Endothelial cell of umbilical vein (primary cell): ENCODE data around the gene RCOR3.

Source experiments
- CTCF ChIP-seq, 2 donors: IDR thresholded peaks; 1 replicate in 1 of 2; 2 replicates in 1 of 2; pipeline ENCODE4 v1.5.1; 2011; ENCODE audit warnings: low read length in 2 of 2, mild to moderate bottlenecking in 2 of 2, moderate library complexity in 2 of 2, control low read depth in 1 of 2, inconsistent platforms in 1 of 2, low read depth in 1 of 2; ENCODE audit not compliant: insufficient read depth in 1 of 2; ENCODE audit errors: extremely low read depth in 1 of 2
- EZH2 ChIP-seq: IDR thresholded peaks from 2 replicates; pipeline ENCODE4 v1.6.1; 2012; ENCODE audit warnings: borderline replicate concordance, low read depth, mild to moderate bottlenecking, moderate library complexity, low read length, inconsistent platforms; ENCODE audit not compliant: severe bottlenecking
- FOS ChIP-seq: IDR thresholded peaks from 2 replicates; pipeline ENCODE4 v1.6.1; 2011; ENCODE audit warnings: mild to moderate bottlenecking, low read length, moderate library complexity, borderline replicate concordance; ENCODE audit not compliant: insufficient read depth
- JUN ChIP-seq: IDR thresholded peaks from 2 replicates; pipeline ENCODE4 v1.6.1; 2011; ENCODE audit warnings: borderline replicate concordance, low read depth; ENCODE audit not compliant: insufficient read length, insufficient read depth
- MYC ChIP-seq: IDR thresholded peaks from one replicate; pipeline ENCODE4 v1.6.1; 2011; ENCODE audit warnings: mild to moderate bottlenecking, low read depth, low read length
- POLR2A ChIP-seq: IDR thresholded peaks from 2 replicates; pipeline ENCODE4 v1.6.1; 2012; ENCODE audit warnings: low read depth, mild to moderate bottlenecking, control low read depth, low read length
- POLR2AphosphoS5 ChIP-seq: IDR thresholded peaks from 2 replicates; pipeline ENCODE4 v1.6.1; 2012; ENCODE audit warnings: low read depth, mild to moderate bottlenecking, control low read depth, low read length, moderate library complexity; ENCODE audit not compliant: insufficient read depth

GRCh38 chr1:211320980-211321379 lies 61.8 kb downstream of the RCOR3 start:
- TF ChIP-seq MYC (no peak), CTCF (IDR thresholded peaks at IDR 0.05; ENCODE audit: extremely low read depth in 1 of 2, insufficient read depth in 1 of 2, low read depth in 1 of 2, low read length in 2 of 2) (no peak), POLR2A (no peak), FOS (no peak), EZH2 (no peak), JUN (no peak), POLR2AphosphoS5 (no peak)
